Measurements from ENCODE around the gene CANX.
"Not testable (repeated sequence)": the region's sequence is repeated elsewhere in the genome, so short reads cannot be mapped to it uniquely, and the experiment has no call there.

The CANX gene

DNA sequence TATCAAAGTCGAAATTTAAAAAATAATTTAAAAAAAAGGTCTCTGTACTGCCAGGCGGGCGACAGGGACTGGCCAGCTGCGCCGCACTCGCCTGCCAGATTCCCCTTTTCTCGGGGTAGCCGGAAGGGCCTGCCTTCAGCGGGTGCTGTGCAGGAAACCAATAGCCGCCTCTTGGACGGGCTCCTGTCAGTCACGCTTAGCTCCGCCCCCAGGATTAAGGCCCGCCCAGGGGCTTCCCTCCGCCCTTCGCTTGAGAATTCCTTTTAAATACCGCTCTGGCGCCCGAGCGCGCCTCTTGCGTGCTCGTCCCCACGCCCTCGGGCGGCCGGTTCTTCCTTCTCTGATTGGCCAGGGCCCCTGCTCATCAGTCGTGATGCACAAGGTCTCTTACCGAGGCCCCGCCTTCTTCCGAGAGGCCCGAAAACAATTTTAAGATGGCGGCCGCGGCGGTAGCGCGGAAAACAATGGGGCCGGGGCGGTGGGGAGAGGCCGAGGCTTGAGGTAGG, 33.7 kb downstream of the CANX start, which contains the start of gene MAML1:
MAML1 (plus strand) TSS at position 411 of the 506 bp plus-strand sequence. CDS start 291 bp downstream, outside the sequence.
- H3K4me3 ChIP-seq (ENCODE audit: low read depth, low read length) = peak within 1 kb of the TSS; percentile 87
- no peaks in the 10 kb centered on the region for H3K27me3 ChIP-seq (ENCODE audit: insufficient read depth, low read length)
- H3K4me1 ChIP-seq (ENCODE audit: control insufficient read depth, insufficient read depth, low read length, unreplicated experiment) = peaks cover 24% of the 10 kb centered on the region
- H3K79me2 ChIP-seq (ENCODE audit: control insufficient read depth, insufficient read depth, low read length, unreplicated experiment) = peaks cover 47% of the 10 kb centered on the region
- H3K27ac ChIP-seq (ENCODE audit: low read depth, low read length) = peak within 1 kb of the TSS; percentile 80
- peak within 1 kb of the TSS; percentile 84 for H2AFZ ChIP-seq (ENCODE audit: low read length, unreplicated experiment)
- peaks cover 20% of the 10 kb centered on the region for H3K36me3 ChIP-seq (ENCODE audit: insufficient read depth, low read length)

DNA sequence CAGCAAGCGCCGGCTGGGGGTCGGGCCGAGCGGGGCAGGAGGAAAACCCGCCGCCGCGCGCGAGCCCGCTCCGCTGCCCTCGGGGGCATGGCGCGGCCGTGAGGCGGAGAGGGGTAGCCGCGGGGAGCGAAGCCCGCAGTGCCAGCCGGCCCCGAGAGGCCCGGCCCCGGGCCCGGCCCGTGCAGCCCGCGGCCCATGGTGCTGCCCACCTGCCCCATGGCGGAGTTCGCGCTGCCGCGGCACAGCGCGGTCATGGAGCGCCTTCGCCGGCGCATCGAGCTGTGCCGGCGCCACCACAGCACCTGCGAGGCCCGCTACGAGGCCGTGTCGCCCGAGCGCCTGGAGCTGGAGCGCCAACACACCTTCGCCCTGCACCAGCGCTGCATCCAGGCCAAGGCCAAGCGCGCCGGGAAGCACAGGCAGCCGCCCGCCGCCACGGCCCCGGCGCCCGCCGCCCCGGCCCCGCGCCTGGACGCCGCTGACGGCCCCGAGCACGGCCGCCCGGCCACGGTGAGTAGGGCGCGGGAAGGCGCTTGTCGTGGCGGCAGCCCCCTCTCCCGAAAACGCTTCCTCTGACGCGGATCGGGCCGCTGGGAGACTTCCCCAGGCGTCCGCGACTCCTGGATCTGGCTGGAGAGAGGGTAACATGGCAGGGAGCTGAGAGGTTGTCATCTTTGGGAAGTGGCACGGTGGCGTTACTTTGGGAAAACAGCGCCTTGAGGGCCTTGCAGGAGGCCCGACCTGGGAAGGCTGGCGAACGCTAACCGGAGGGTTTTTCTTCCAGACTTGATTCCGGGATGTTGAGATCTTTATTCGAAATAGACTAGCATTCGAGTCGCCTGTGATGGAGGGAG, 34.4 kb downstream of the CANX start:
- peaks cover 13% of the 10 kb centered on the region for H3K36me3 ChIP-seq (ENCODE audit: insufficient read depth, low read length)
- peaks cover 24% of the 10 kb centered on the region for H3K4me1 ChIP-seq (ENCODE audit: control insufficient read depth, insufficient read depth, low read length, unreplicated experiment)
- H3K27me3 ChIP-seq (ENCODE audit: insufficient read depth, low read length) = no peaks in the 10 kb centered on the region
- H3K79me2 ChIP-seq (ENCODE audit: control insufficient read depth, insufficient read depth, low read length, unreplicated experiment) = peaks cover 54% of the 10 kb centered on the region
- H2AFZ ChIP-seq (ENCODE audit: low read length, unreplicated experiment) = peak overlapping the region; percentile 84
- H3K4me3 ChIP-seq (ENCODE audit: low read depth, low read length) = peak overlapping the region; percentile 87
- H3K27ac ChIP-seq (ENCODE audit: low read depth, low read length) = peak overlapping the region; percentile 80

DNA sequence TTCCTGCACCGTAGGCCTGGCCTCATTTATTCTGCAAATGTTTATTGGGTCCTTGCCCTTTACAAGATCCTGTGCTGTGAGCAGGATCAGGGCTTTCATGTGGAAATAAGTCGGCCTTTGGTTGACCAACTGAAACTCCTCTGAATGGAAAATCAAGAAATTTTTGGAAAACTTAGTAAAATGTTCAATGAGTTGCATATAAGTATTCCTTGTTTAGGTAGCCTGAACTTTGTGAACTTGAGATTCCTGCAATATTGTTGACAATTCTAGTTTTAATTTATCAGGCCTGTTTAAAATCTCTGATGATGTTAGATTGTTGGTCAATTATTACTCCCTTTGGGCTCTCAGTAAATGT, 35.0 kb downstream of the CANX start:
- H3K27ac ChIP-seq (ENCODE audit: low read depth, low read length) = peak overlapping the region; percentile 26

DNA sequence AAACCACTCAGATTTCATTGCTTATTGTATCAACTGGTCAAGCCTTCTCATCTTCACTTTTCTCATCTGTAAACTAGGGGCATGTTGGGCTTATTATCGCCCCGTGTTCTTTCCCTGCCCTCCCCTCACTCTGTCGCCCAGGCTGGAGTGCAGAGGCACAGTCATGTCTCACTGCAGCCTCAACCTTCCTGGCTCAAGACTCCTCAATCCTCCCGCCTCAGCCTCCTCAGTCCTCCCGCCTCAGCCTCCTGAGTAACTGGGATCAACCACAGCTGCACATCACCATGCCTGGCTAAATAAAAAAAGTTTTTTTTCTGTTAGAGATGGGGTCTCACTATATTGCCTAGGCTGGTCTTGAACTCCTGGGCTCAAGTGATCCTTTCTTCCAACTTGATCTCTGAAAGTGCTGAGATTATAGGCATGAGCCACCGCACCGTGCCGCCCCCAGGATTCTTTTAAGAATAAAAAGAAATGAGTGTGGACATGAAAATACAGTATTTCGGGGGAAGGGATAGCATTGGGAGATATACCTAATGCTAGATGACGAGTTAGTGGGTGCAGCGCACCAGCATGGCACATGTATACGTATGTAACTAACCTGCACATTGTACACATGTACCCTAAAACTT, 35.9 kb downstream of the CANX start:
- H3K4me1 ChIP-seq (ENCODE audit: control insufficient read depth, insufficient read depth, low read length, unreplicated experiment) = peaks cover 24% of the 10 kb centered on the region
- H3K4me3 ChIP-seq (ENCODE audit: low read depth, low read length) = peak overlapping the region; percentile 87
- peaks cover 69% of the 10 kb centered on the region for H3K79me2 ChIP-seq (ENCODE audit: control insufficient read depth, insufficient read depth, low read length, unreplicated experiment)
- no peak overlapping the region for H2AFZ ChIP-seq (ENCODE audit: low read length, unreplicated experiment)
- peaks cover 9% of the 10 kb centered on the region for H3K36me3 ChIP-seq (ENCODE audit: insufficient read depth, low read length)
- no peaks in the 10 kb centered on the region for H3K27me3 ChIP-seq (ENCODE audit: insufficient read depth, low read length)
- H3K27ac ChIP-seq (ENCODE audit: low read depth, low read length) = 0 out of 2 replicates have a peak overlapping the region, but pooled peaks have one; percentile 3

More for the DNA sequence above, 35.0 kb downstream of the CANX start:
- Histone ChIP-seq H3K79me2 (ENCODE audit: control insufficient read depth, insufficient read depth, low read length, unreplicated experiment) (peaks cover 60% of the 10 kb centered on the region), H3K4me3 (ENCODE audit: low read depth, low read length) (peak overlapping the region; percentile 87), H2AFZ (ENCODE audit: low read length, unreplicated experiment) (peak overlapping the region; percentile 69), H3K4me1 (ENCODE audit: control insufficient read depth, insufficient read depth, low read length, unreplicated experiment) (peaks cover 24% of the 10 kb centered on the region), H3K36me3 (ENCODE audit: insufficient read depth, low read length) (peaks cover 12% of the 10 kb centered on the region), H3K27me3 (ENCODE audit: insufficient read depth, low read length) (no peaks in the 10 kb centered on the region)

DNA sequence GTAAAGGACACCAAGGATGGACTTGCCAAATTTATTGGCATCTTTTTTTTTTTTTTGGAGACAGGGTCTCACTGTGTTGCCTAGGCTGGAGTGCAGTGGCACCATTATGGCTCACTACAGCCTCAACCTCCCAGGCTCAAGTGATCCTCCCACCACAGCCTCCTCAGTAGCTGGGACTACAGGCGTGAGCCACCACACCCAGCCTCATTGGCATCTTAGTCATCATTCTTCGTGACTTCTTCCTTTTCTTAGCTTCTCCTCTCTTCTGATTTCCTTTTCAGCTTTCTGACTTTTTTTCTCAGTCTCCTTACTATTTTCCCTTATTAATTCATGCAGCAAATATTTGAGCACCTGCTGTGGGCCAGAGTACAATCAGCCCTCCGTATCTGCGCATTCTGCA, 40.0 kb downstream of the CANX start:
- no peak overlapping the region for H2AFZ ChIP-seq (ENCODE audit: low read length, unreplicated experiment)
- H3K4me3 ChIP-seq (ENCODE audit: low read depth, low read length) = no peak overlapping the region
- H3K27ac ChIP-seq (ENCODE audit: low read depth, low read length) = no peak overlapping the region
- H3K4me1 ChIP-seq (ENCODE audit: control insufficient read depth, insufficient read depth, low read length, unreplicated experiment) = peaks cover 11% of the 10 kb centered on the region
- H3K79me2 ChIP-seq (ENCODE audit: control insufficient read depth, insufficient read depth, low read length, unreplicated experiment) = peaks cover 81% of the 10 kb centered on the region
- no peaks in the 10 kb centered on the region for H3K27me3 ChIP-seq (ENCODE audit: insufficient read depth, low read length)
- H3K36me3 ChIP-seq (ENCODE audit: insufficient read depth, low read length) = peaks cover 5% of the 10 kb centered on the region; the same call in 1 of the 2 replicates

DNA sequence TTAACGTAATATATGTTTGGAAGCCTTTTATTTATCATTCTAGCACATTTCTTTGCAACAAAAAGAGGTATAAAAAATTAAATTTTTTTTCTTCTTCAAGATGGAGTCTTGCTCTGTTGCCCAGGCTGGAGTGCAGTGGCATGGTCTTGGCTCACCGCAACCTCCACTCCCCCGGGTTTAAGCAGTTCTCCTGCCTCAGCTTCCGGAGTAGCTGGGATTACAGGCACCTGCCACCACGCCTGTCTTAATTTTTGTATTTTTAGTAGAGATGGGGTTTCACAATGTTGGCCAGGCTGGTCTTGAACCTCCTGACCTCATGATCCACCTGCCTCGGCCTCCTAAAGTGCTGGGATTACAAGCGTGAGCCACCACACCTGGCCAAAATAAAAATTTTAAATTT, 45.3 kb downstream of the CANX start:
- H3K79me2 ChIP-seq (ENCODE audit: control insufficient read depth, insufficient read depth, low read length, unreplicated experiment) = peaks cover 68% of the 10 kb centered on the region
- H3K4me3 ChIP-seq (ENCODE audit: low read depth, low read length); H3K4me1 ChIP-seq (ENCODE audit: control insufficient read depth, insufficient read depth, low read length, unreplicated experiment); H3K27ac ChIP-seq (ENCODE audit: low read depth, low read length); H3K36me3 ChIP-seq (ENCODE audit: insufficient read depth, low read length); H2AFZ ChIP-seq (ENCODE audit: low read length, unreplicated experiment); H3K27me3 ChIP-seq (ENCODE audit: insufficient read depth, low read length): not testable (repeated sequence)

DNA sequence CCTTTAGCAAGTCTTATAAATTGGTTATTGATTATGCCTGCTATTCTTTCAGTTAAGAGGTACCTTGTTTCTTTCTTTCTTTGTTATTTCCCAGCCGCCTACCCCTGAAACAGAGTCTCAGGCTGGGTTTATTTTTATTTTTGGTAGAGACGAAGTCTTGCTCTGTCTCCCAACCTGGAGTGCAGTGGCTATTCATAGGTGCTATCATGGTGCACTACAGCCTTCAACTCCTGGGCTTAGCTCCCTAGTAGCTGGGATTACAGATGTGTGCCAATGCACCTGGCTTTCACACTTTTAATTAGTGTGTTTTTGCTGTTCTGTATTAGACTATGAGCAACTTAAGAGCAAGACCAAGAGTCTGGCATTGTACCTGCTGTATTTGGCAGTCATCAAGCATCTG, 48.1 kb downstream of the CANX start:
- H3K27ac ChIP-seq (ENCODE audit: low read depth, low read length) = no peak overlapping the region
- no peak overlapping the region for H3K4me3 ChIP-seq (ENCODE audit: low read depth, low read length)
- H2AFZ ChIP-seq (ENCODE audit: low read length, unreplicated experiment) = no peak overlapping the region

DNA sequence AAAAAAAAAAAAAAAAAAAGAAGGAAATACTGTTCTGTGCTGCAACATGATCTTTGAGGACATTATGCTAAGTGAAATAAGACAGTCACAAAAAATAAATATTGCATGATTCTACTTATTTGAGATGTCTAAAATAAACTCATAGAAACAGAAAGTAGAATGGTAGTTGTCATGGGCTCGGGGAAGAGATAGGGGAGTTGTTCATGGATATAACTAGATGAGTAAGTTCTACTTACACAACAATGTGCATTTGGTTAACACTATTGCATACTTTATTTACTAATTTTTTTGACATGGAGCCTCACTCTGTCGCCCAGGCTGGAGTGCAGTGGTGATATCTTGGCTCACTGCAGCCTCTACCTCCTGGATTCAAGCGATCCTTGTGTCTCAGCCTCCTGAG, 49.0 kb downstream of the CANX start:
- H3K4me3 ChIP-seq (ENCODE audit: low read depth, low read length) = no peak overlapping the region
- H3K79me2 ChIP-seq (ENCODE audit: control insufficient read depth, insufficient read depth, low read length, unreplicated experiment) = peaks cover 69% of the 10 kb centered on the region
- peaks cover 4% of the 10 kb centered on the region; the same call in 1 of the 2 replicates for H3K36me3 ChIP-seq (ENCODE audit: insufficient read depth, low read length)
- H2AFZ ChIP-seq (ENCODE audit: low read length, unreplicated experiment) = no peak overlapping the region
- H3K27ac ChIP-seq (ENCODE audit: low read depth, low read length) = no peak overlapping the region
- H3K27me3 ChIP-seq (ENCODE audit: insufficient read depth, low read length) = no peaks in the 10 kb centered on the region
- no peaks in the 10 kb centered on the region for H3K4me1 ChIP-seq (ENCODE audit: control insufficient read depth, insufficient read depth, low read length, unreplicated experiment)

More for the DNA sequence above, 48.1 kb downstream of the CANX start:
- H3K4me1 ChIP-seq (ENCODE audit: control insufficient read depth, insufficient read depth, low read length, unreplicated experiment) = no peaks in the 10 kb centered on the region
- peaks cover 4% of the 10 kb centered on the region; the same call in 1 of the 2 replicates for H3K36me3 ChIP-seq (ENCODE audit: insufficient read depth, low read length)
- H3K27me3 ChIP-seq (ENCODE audit: insufficient read depth, low read length) = no peaks in the 10 kb centered on the region
- peaks cover 70% of the 10 kb centered on the region for H3K79me2 ChIP-seq (ENCODE audit: control insufficient read depth, insufficient read depth, low read length, unreplicated experiment)

DNA sequence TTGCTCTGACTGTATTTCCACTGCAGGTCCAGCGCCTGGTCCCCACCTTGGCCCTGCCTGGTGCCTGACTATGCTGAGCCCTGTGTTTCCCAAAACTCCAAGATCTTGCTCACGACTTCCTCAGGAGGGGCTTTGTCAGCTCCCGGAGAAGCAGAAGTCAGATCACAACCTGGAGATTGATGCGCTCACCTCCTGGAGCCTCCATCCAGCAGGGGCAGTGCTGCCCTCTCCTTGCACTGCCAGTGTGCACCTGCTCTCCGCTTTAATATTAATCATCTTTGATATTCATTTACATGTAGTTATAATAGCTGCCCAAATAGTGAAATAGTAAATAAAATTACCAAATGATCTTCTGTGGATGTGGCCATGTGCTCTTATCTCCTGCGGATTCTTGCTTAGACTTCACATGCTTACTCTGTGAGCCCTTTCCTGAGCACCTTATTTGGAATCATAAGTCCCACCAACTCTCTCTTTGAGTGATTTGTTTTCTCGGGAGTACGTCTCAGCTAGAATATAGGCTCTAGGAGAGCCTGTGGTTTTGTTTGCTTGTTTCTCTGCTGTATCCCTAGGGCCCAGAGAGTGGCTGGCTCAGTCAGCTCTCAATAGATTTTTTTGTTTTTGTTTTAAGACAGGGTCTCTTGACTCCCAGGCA, 51.2 kb downstream of the CANX start:
- Histone ChIP-seq H3K36me3 (ENCODE audit: insufficient read depth, low read length) (peaks cover 4% of the 10 kb centered on the region; the same call in 1 of the 2 replicates), H3K4me3 (ENCODE audit: low read depth, low read length) (no peak overlapping the region), H2AFZ (ENCODE audit: low read length, unreplicated experiment) (no peak overlapping the region), H3K4me1 (ENCODE audit: control insufficient read depth, insufficient read depth, low read length, unreplicated experiment) (no peaks in the 10 kb centered on the region), H3K27me3 (ENCODE audit: insufficient read depth, low read length) (no peaks in the 10 kb centered on the region), H3K79me2 (ENCODE audit: control insufficient read depth, insufficient read depth, low read length, unreplicated experiment) (peaks cover 79% of the 10 kb centered on the region), H3K27ac (ENCODE audit: low read depth, low read length) (no peak overlapping the region)

DNA sequence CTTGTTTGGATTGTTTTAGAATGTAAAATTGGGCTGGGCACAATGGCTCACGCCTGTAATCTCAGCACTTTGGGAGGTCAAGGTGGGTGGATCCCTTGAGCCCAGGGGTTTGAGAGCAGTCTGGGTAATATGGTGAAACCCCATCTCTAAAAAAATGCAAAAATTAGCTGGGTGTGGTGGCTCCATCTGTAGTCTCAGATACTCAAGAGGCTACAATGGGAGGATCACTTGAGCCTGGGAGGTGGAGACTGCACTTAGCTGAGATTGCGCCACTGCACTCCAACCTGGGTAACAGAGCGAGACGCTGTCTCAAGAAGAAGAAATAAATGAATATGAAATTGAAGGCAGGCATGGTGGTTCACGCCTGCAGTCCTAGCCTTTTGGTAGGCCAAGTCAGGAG, 55.2 kb downstream of the CANX start:
- peaks cover 76% of the 10 kb centered on the region for H3K79me2 ChIP-seq (ENCODE audit: control insufficient read depth, insufficient read depth, low read length, unreplicated experiment)
- no peak overlapping the region for H2AFZ ChIP-seq (ENCODE audit: low read length, unreplicated experiment)
- H3K27me3 ChIP-seq (ENCODE audit: insufficient read depth, low read length) = no peaks in the 10 kb centered on the region
- H3K4me1 ChIP-seq (ENCODE audit: control insufficient read depth, insufficient read depth, low read length, unreplicated experiment) = no peaks in the 10 kb centered on the region
- H3K36me3 ChIP-seq (ENCODE audit: insufficient read depth, low read length) = peaks cover 4% of the 10 kb centered on the region; the same call in 1 of the 2 replicates
- no peak overlapping the region for H3K27ac ChIP-seq (ENCODE audit: low read depth, low read length)
- no peak overlapping the region for H3K4me3 ChIP-seq (ENCODE audit: low read depth, low read length)
